Endothelial cell of umbilical vein (primary cell): Measurements from ENCODE around the gene EML4. TPM values are rescaled to one million over a fixed set of nuclear protein-coding genes. Genes with fewer than 3 reads are reported as not detected.

Experiments
- BruUV-seq: library from RNA; stranded (reverse); fragments of 400-500 nt; replicated peaks from 2 replicates; lab custom pipeline; 2021; lab: Mats Ljungman, UMichigan
- CTCF ChIA-PET: fragments of 300-600, 350-600 bp; sonication (Branson Sonifier 250); formaldehyde crosslinking; loops from one replicate; lab custom pipeline; 2021; ENCODE audit warnings: antibody characterized with exemption, inconsistent platforms; lab: Charles Lee
- POLR2A ChIA-PET: fragments of 300-600, 350-600 bp; sonication (Branson Sonifier 250); formaldehyde crosslinking; loops from one replicate; lab custom pipeline; 2021; ENCODE audit warnings: antibody characterized with exemption, inconsistent platforms; lab: Charles Lee
- DNase-seq: peaks from one replicate; pipeline ENCODE4 v3.0.0-alpha.2; 2011; ENCODE audit warnings: low read depth, low spot score
- FAIRE-seq: peaks from 2 replicates; lab custom pipeline; 2011; peaks lifted over from hg19 to GRCh38; lab: Jason Lieb, UNC
- H2AFZ ChIP-seq: 2 replicates; pipeline ENCODE4 v1.6.0; 2012; ENCODE audit warnings: low read depth, low read length, control low read depth, inconsistent platforms
- H3K27ac ChIP-seq: 2 replicates; pipeline ENCODE4 v1.5.1; 2011; ENCODE audit warnings: low read depth, mild to moderate bottlenecking, control low read depth, low read length, moderate library complexity; ENCODE audit not compliant: insufficient read depth
- H3K27me3 ChIP-seq, 2 experiments: 2 replicates each; pipeline versions ENCODE4 v1.6.0 to v1.6.1; 2011; ENCODE audit warnings: low read length in 2 of 2, mixed read lengths in 1 of 2; ENCODE audit not compliant: control insufficient read depth in 2 of 2, insufficient read depth in 2 of 2
- H3K36me3 ChIP-seq, 2 experiments: 2 replicates in 1 of 2; 3 replicates in 1 of 2; pipeline ENCODE4 v1.5.1; 2011; ENCODE audit warnings: low read length in 2 of 2, mild to moderate bottlenecking in 1 of 2, moderate library complexity in 1 of 2; ENCODE audit not compliant: control insufficient read depth in 2 of 2, insufficient read depth in 2 of 2; ENCODE audit errors: extremely low read depth in 1 of 2
- H3K4me1 ChIP-seq: 3 replicates; pipeline ENCODE4 v1.5.1; 2011; ENCODE audit warnings: mild to moderate bottlenecking, low read length; ENCODE audit not compliant: control insufficient read depth, insufficient read depth; ENCODE audit errors: extremely low read depth
- H3K4me2 ChIP-seq: 2 replicates; pipeline ENCODE4 v1.6.1; 2011; ENCODE audit warnings: low read length, control low read depth, mixed read lengths; ENCODE audit not compliant: insufficient read depth
- H3K4me3 ChIP-seq, 3 experiments: fragments of 200-600 bp in 1 of 3; sonication (generic), shearing (Covaris generic) in 1 of 3; replicated peaks in 1 of 3; 2 replicates each; pipeline ENCODE4 v1.5.1; 2011 to 2016; ENCODE audit warnings: control low read depth in 3 of 3, low read length in 3 of 3, mild to moderate bottlenecking in 2 of 3, inconsistent platforms in 1 of 3, low read depth in 1 of 3, moderate library complexity in 1 of 3; ENCODE audit not compliant: insufficient read depth in 1 of 3
- H3K79me2 ChIP-seq: 2 replicates; pipeline ENCODE4 v1.6.0; 2012; ENCODE audit warnings: low read length, inconsistent platforms; ENCODE audit not compliant: control insufficient read depth, insufficient read depth
- H3K9ac ChIP-seq: replicated peaks from 2 replicates; pipeline ENCODE3; 2011; ENCODE audit warnings: low read length, control low read depth; ENCODE audit not compliant: insufficient read depth; ENCODE audit errors: extremely low read depth
- H3K9me1 ChIP-seq: replicated peaks from 3 replicates; pipeline ENCODE4 v1.6.0; 2011; ENCODE audit warnings: mild to moderate bottlenecking, low read length; ENCODE audit not compliant: control insufficient read depth, insufficient read depth; ENCODE audit errors: extremely low read depth
- H3K9me3 ChIP-seq: replicated peaks from 2 replicates; pipeline ENCODE4 v1.5.1; 2012; ENCODE audit warnings: low read length, inconsistent platforms; ENCODE audit not compliant: control insufficient read depth, insufficient read depth
- H4K20me1 ChIP-seq: replicated peaks from 2 replicates; pipeline ENCODE3; 2011; ENCODE audit warnings: mild to moderate bottlenecking, low read length; ENCODE audit not compliant: control insufficient read depth, insufficient read depth; ENCODE audit errors: extremely low read depth
- EZH2 ChIP-seq: IDR thresholded peaks from 2 replicates; pipeline ENCODE4 v1.6.1; 2012; ENCODE audit warnings: borderline replicate concordance, low read depth, mild to moderate bottlenecking, moderate library complexity, low read length, inconsistent platforms; ENCODE audit not compliant: severe bottlenecking
- FOS ChIP-seq: IDR thresholded peaks from 2 replicates; pipeline ENCODE4 v1.6.1; 2011; ENCODE audit warnings: mild to moderate bottlenecking, low read length, moderate library complexity, borderline replicate concordance; ENCODE audit not compliant: insufficient read depth
- GATA2 ChIP-seq: IDR thresholded peaks from 2 replicates; pipeline ENCODE4 v1.7.0; 2011; ENCODE audit warnings: low read depth, mild to moderate bottlenecking, moderate library complexity, mixed read lengths, low read length; ENCODE audit not compliant: insufficient read length, insufficient read depth
- JUN ChIP-seq: IDR thresholded peaks from 2 replicates; pipeline ENCODE4 v1.6.1; 2011; ENCODE audit warnings: borderline replicate concordance, low read depth; ENCODE audit not compliant: insufficient read length, insufficient read depth
- MAX ChIP-seq: IDR thresholded peaks from 2 replicates; pipeline ENCODE4 v1.6.1; 2011; ENCODE audit not compliant: insufficient read depth, insufficient read length
- MYC ChIP-seq: IDR thresholded peaks from one replicate; pipeline ENCODE4 v1.6.1; 2011; ENCODE audit warnings: mild to moderate bottlenecking, low read depth, low read length
- POLR2A ChIP-seq: IDR thresholded peaks from 2 replicates; pipeline ENCODE4 v1.6.1; 2012; ENCODE audit warnings: low read depth, mild to moderate bottlenecking, control low read depth, low read length
- POLR2AphosphoS5 ChIP-seq: IDR thresholded peaks from 2 replicates; pipeline ENCODE4 v1.6.1; 2012; ENCODE audit warnings: low read depth, mild to moderate bottlenecking, control low read depth, low read length, moderate library complexity; ENCODE audit not compliant: insufficient read depth
- dilution Hi-C: fragments of 300-500 bp; cut with MboI; formaldehyde crosslinking; loops from one replicate; pipeline ENCODE4 v1.15.0; 2019; ENCODE audit warnings: low sequenced_read_pairs; ENCODE audit not compliant: extremely low pct_ligation_motif_present
- intact Hi-C: fragments of 100-400 bp; cut with micrococcal nuclease; formaldehyde crosslinking; loops from one replicate; pipeline ENCODE4 v1.10.0; 2022
- polyA plus RNA-seq, 4 experiments: library from polyadenylated mRNA; depleted of rRNA in 3 of 4; stranded (reverse) in 3 of 4; unstranded in 1 of 4; fragments of >200 nt; gene quantifications; 2 replicates each; pipeline versions ENCODE4 v1.2.1 to v1.2.3, GENCODE V29; 2011 to 2012; ENCODE audit warnings: missing spikeins in 1 of 4
- total RNA-seq: library from RNA; stranded (reverse); gene quantifications from 2 replicates; pipeline ENCODE4 v1.2.3, GENCODE V29; 2021
- TF ChIP-seq, protein P1 (sequence below), 2 donors: IDR thresholded peaks; 1 replicate in 1 of 2; 2 replicates in 1 of 2; pipeline ENCODE4 v1.5.1; 2011; ENCODE audit warnings: low read length in 2 of 2, mild to moderate bottlenecking in 2 of 2, moderate library complexity in 2 of 2, control low read depth in 1 of 2, inconsistent platforms in 1 of 2, low read depth in 1 of 2; ENCODE audit not compliant: insufficient read depth in 1 of 2; ENCODE audit errors: extremely low read depth in 1 of 2

EML4 gene
- total and polyA plus RNA-seq, 2 donors (not counting 3 experiments of a cell fraction or from before 2014, with no cell fraction given): 13.3 to 32.0 TPM

GRCh38 chr2:42210203-42210602 is 41.0 kb downstream of the EML4 start:
- dilution Hi-C loops (no loop called here), intact Hi-C loops (no loop called here)
- POLR2A ChIA-PET: no interaction called here

GRCh38 chr2:42211291-42211690 is 42.1 kb downstream of the EML4 start:
- intact Hi-C loops: no loop called here
- no TSS peak for BruUV-seq
- no peaks in the 10 kb centered on the region for H3K79me2 ChIP-seq

More at GRCh38 chr2:42210203-42210602, 41.0 kb downstream of the EML4 start:
- Histone ChIP-seq H3K27ac (no peak overlapping the region), H3K79me2 (no peaks in the 10 kb centered on the region), H3K4me2 (no peak overlapping the region), H3K27me3 (no peaks in the 10 kb centered on the region), H4K20me1 (no peaks in the 10 kb centered on the region), H3K9me1 (no peaks in the 10 kb centered on the region), H3K36me3 (no peaks in the 10 kb centered on the region), H3K9ac (no peak overlapping the region), H2AFZ (no peak overlapping the region), H3K4me1 (no peaks in the 10 kb centered on the region), H3K4me3 (no peak overlapping the region), H3K9me3 (no peaks in the 10 kb centered on the region)
- FAIRE-seq: no peak
- CTCF ChIA-PET: no interaction called here
- no peak for TF ChIP-seq FOS
- no peak for TF ChIP-seq GATA2
- no peak for TF ChIP-seq POLR2AphosphoS5
- no peak for DNase-seq
- no TSS peak for BruUV-seq

More at GRCh38 chr2:42211291-42211690, 42.1 kb downstream of the EML4 start:
- Histone ChIP-seq H3K36me3 (no peaks in the 10 kb centered on the region), H3K4me3 (no peak overlapping the region), H3K4me2 (no peak overlapping the region), H3K27me3 (no peaks in the 10 kb centered on the region), H2AFZ (no peak overlapping the region), H3K9ac (no peak overlapping the region), H4K20me1 (no peaks in the 10 kb centered on the region), H3K4me1 (no peaks in the 10 kb centered on the region), H3K9me3 (no peaks in the 10 kb centered on the region), H3K27ac (no peak overlapping the region), H3K9me1 (no peaks in the 10 kb centered on the region)
- no peak for FAIRE-seq
- no peak for DNase-seq
- ChIA-PET POLR2A (no interaction called here), CTCF (no interaction called here)
- dilution Hi-C loops: no loop called here
- TF ChIP-seq MAX (no peak), GATA2 (no peak), FOS (no peak), POLR2AphosphoS5 (no peak), JUN (no peak), EZH2 (no peak), MYC (no peak), POLR2A (no peak)
- TF ChIP-seq, protein P1, sequence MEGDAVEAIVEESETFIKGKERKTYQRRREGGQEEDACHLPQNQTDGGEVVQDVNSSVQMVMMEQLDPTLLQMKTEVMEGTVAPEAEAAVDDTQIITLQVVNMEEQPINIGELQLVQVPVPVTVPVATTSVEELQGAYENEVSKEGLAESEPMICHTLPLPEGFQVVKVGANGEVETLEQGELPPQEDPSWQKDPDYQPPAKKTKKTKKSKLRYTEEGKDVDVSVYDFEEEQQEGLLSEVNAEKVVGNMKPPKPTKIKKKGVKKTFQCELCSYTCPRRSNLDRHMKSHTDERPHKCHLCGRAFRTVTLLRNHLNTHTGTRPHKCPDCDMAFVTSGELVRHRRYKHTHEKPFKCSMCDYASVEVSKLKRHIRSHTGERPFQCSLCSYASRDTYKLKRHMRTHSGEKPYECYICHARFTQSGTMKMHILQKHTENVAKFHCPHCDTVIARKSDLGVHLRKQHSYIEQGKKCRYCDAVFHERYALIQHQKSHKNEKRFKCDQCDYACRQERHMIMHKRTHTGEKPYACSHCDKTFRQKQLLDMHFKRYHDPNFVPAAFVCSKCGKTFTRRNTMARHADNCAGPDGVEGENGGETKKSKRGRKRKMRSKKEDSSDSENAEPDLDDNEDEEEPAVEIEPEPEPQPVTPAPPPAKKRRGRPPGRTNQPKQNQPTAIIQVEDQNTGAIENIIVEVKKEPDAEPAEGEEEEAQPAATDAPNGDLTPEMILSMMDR (IDR thresholded peaks at IDR 0.05; ENCODE audit: extremely low read depth in 1 of 2, insufficient read depth in 1 of 2, low read depth in 1 of 2, low read length in 2 of 2): no peak
